MM.1S (cell line): Measurements from ENCODE around the gene VEGFA.

Source experiments
- DNase-seq: peaks from one replicate; pipeline ENCODE4 v3.0.0-alpha.2; 2015
- H2AFZ ChIP-seq: fragments of 300-600 bp; sonication (generic); 2 replicates; pipeline ENCODE4 v1.6.0; 2016; ENCODE audit warnings: antibody characterized with exemption, low read length
- H3F3A ChIP-seq: fragments of 300-600 bp; sonication (generic); 2 replicates; pipeline ENCODE4 v1.6.1; 2016; ENCODE audit warnings: mild to moderate bottlenecking, antibody characterized with exemption, low read length, moderate library complexity, mixed read lengths; ENCODE audit not compliant: insufficient read depth
- H3K27ac ChIP-seq: fragments of 300-600 bp; sonication (generic); 2 replicates; pipeline ENCODE4 v1.5.1; 2016; ENCODE audit warnings: mild to moderate bottlenecking, low read length
- H3K27me3 ChIP-seq: fragments of 300-600 bp; sonication (generic); replicated peaks from 2 replicates; pipeline ENCODE4 v1.6.0; 2016; ENCODE audit warnings: low read length; ENCODE audit not compliant: insufficient read depth
- H3K36me3 ChIP-seq: fragments of 300-600 bp; sonication (generic); replicated peaks from 2 replicates; pipeline ENCODE4 v1.6.1; 2016; ENCODE audit warnings: mild to moderate bottlenecking, low read length, mixed read lengths; ENCODE audit not compliant: insufficient read depth
- H3K4me1 ChIP-seq: fragments of 300-600 bp; sonication (generic); 2 replicates; pipeline ENCODE4 v1.6.1; 2016; ENCODE audit warnings: low read length, mixed read lengths
- H3K4me2 ChIP-seq: fragments of 300-600 bp; sonication (generic); 2 replicates; pipeline ENCODE4 v1.6.0; 2016; ENCODE audit warnings: low read depth, low read length
- H3K4me3 ChIP-seq: fragments of 300-600 bp; sonication (generic); 2 replicates; pipeline ENCODE4 v1.5.1; 2016; ENCODE audit warnings: low read length, mixed read lengths
- H3K79me2 ChIP-seq: fragments of 300-600 bp; sonication (generic); 2 replicates; pipeline ENCODE4 v1.6.1; 2016; ENCODE audit warnings: mixed run types, low read length, mixed read lengths
- H3K9ac ChIP-seq: fragments of 300-600 bp; sonication (generic); 2 replicates; pipeline ENCODE4 v1.6.1; 2016; ENCODE audit warnings: low read length, mixed read lengths
- H3K9me2 ChIP-seq: fragments of 300-600 bp; sonication (generic); replicated peaks from 2 replicates; pipeline ENCODE4 v1.6.1; 2016; ENCODE audit warnings: mild to moderate bottlenecking, low read length, mixed read lengths; ENCODE audit not compliant: insufficient read depth
- H3K9me3 ChIP-seq: fragments of 300-600 bp; sonication (generic); replicated peaks from 2 replicates; pipeline ENCODE4 v1.6.1; 2016; ENCODE audit warnings: mild to moderate bottlenecking, low read length, mixed read lengths; ENCODE audit not compliant: insufficient read depth
- H4K20me1 ChIP-seq: fragments of 300-600 bp; sonication (generic); 2 replicates; pipeline ENCODE4 v1.6.1; 2016; ENCODE audit warnings: mild to moderate bottlenecking, low read length, moderate library complexity, mixed read lengths; ENCODE audit not compliant: insufficient read depth
- EZH2 ChIP-seq: fragments of 300-600 bp; sonication (generic); optimal IDR thresholded peaks from 2 replicates; pipeline ENCODE3; 2017; ENCODE audit warnings: low read depth, mild to moderate bottlenecking, antibody characterized with exemption, low read length, mixed read lengths
- EZH2phosphoT487 ChIP-seq: fragments of 300-600 bp; sonication (generic); IDR thresholded peaks from 2 replicates; pipeline ENCODE4 v1.6.1; 2018; ENCODE audit warnings: antibody characterized with exemption, low read length
- TF ChIP-seq, protein P1 (sequence below): fragments of 300-600 bp; sonication (generic); IDR thresholded peaks from 2 replicates; pipeline ENCODE4 v1.5.1; 2016; ENCODE audit warnings: antibody characterized with exemption, low read length, mixed read lengths

Gene VEGFA

DNA sequence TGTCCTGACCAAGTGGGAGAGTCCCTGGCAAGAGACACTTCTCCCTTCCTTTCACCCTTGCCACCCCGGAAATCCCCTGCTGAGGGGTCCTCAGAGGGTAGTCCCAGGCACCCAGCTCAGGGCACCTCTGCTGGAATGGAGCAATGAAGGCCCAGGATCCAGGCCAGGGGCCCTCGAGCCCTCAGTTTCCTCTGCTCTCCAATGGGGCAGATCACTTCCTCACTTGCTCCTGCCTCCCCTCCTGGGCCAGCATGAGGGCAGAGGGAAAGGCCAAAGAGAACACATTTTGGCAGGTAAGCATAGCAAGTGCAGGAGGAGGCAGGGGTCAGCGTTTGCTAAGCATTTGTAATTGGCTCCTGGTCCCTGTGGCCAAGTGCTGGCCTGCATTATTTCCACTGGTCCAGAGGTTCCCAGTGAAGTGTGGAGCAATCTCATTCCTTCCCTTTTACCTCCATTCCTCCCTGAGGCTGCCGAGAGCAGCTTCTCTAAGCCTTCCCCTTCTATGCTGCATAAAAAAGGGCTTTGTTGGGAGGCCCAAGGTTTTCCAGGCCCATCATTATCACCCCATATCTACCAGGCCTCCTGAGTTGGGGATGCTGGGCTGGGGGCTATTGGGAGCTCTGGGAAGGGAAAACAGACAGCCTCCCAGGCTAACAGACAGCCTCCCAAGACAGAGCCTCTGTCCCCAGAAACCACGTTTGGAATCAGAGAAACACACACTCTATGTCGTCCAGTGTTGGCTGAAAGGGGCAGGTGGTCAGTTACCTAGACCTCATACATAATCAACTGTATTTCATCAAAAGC is 28.8 kb upstream of the VEGFA start:
- Histone ChIP-seq H3K4me2 (no peak overlapping the region), H4K20me1 (no peaks in the 10 kb centered on the region), H3K9me2 (no peaks in the 10 kb centered on the region), H3K4me1 (no peaks in the 10 kb centered on the region), H3K27me3 (no peaks in the 10 kb centered on the region), H3F3A (no peaks in the 10 kb centered on the region), H2AFZ (no peak overlapping the region), H3K9me3 (no peaks in the 10 kb centered on the region), H3K9ac (no peak overlapping the region), H3K4me3 (no peak overlapping the region), H3K79me2 (no peaks in the 10 kb centered on the region), H3K27ac (no peak overlapping the region), H3K36me3 (no peaks in the 10 kb centered on the region)
- DNase-seq: no peak
- TF ChIP-seq EZH2: no peak
- no peak for TF ChIP-seq EZH2phosphoT487
- TF ChIP-seq, protein P1, sequence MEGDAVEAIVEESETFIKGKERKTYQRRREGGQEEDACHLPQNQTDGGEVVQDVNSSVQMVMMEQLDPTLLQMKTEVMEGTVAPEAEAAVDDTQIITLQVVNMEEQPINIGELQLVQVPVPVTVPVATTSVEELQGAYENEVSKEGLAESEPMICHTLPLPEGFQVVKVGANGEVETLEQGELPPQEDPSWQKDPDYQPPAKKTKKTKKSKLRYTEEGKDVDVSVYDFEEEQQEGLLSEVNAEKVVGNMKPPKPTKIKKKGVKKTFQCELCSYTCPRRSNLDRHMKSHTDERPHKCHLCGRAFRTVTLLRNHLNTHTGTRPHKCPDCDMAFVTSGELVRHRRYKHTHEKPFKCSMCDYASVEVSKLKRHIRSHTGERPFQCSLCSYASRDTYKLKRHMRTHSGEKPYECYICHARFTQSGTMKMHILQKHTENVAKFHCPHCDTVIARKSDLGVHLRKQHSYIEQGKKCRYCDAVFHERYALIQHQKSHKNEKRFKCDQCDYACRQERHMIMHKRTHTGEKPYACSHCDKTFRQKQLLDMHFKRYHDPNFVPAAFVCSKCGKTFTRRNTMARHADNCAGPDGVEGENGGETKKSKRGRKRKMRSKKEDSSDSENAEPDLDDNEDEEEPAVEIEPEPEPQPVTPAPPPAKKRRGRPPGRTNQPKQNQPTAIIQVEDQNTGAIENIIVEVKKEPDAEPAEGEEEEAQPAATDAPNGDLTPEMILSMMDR: no peak

DNA sequence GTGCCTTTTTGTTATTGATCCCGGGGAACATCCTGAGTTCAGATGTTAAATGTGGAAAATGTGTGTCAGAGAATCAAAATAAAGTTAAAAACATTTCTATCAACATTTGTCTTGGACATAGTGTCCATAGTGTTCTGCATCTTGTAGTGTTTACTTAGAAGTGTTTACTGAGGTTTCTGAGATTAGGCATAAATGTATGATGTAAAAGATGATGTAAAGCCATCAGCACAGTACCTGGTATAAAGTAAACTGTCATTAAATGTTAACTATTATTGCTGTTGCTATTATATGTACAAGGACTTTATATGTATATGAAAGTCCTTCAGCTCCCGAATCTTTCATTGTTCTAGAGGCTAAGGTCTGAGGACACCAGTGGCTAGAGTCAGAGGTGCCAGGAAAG is 28.2 kb upstream of the VEGFA start:
- H3K79me2 ChIP-seq: no peaks in the 10 kb centered on the region
- H2AFZ ChIP-seq: no peak overlapping the region
- H3K9ac ChIP-seq: no peak overlapping the region
- DNase-seq: no peak
- no peaks in the 10 kb centered on the region for H3K36me3 ChIP-seq
- H3K4me2 ChIP-seq: no peak overlapping the region
- H4K20me1 ChIP-seq: no peaks in the 10 kb centered on the region
- no peaks in the 10 kb centered on the region for H3K9me3 ChIP-seq
- TF ChIP-seq EZH2phosphoT487: no peak
- TF ChIP-seq EZH2: no peak
- TF ChIP-seq, protein P1: no peak
- no peaks in the 10 kb centered on the region for H3K27me3 ChIP-seq
- no peaks in the 10 kb centered on the region for H3F3A ChIP-seq
- H3K4me3 ChIP-seq: no peak overlapping the region
- no peak overlapping the region for H3K27ac ChIP-seq
- no peaks in the 10 kb centered on the region for H3K4me1 ChIP-seq
- H3K9me2 ChIP-seq: no peaks in the 10 kb centered on the region

DNA sequence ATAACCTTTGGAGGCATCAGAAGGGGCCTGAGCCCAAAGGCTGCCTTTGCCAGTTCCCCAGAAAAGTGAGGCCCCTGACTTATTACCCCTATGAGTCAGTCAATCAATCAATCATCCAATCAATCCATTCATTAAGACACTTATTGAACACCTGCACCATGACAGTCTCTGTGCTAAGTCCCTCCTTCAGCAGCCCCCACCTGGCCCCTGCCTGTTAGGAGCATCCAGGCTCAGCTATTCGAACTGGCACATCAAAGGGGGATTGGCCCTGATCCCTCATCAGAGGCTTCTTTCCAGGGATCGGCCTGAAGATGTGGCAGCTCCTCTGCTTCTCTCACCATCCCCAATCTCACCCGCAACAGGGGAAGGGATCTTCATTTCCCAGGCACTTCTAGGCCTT is 27.7 kb upstream of the VEGFA start:
- Histone ChIP-seq H3K27ac (no peak overlapping the region), H3K4me1 (no peaks in the 10 kb centered on the region)

More for the DNA sequence above, 27.7 kb upstream of the VEGFA start:
- Histone ChIP-seq H3K27me3 (no peaks in the 10 kb centered on the region), H4K20me1 (no peaks in the 10 kb centered on the region), H2AFZ (no peak overlapping the region), H3K9ac (no peak overlapping the region), H3K9me2 (no peaks in the 10 kb centered on the region), H3K36me3 (no peaks in the 10 kb centered on the region), H3F3A (no peaks in the 10 kb centered on the region), H3K9me3 (no peaks in the 10 kb centered on the region), H3K4me3 (no peak overlapping the region), H3K79me2 (no peaks in the 10 kb centered on the region), H3K4me2 (no peak overlapping the region)
- no peak for DNase-seq
- TF ChIP-seq EZH2phosphoT487 (no peak), EZH2 (no peak)
- TF ChIP-seq, protein P1: no peak
